Measurements from ENCODE around the gene JAG2. TPM values are rescaled to one million over a fixed set of nuclear protein-coding genes. Genes with fewer than 3 reads are reported as not detected.

JAG2 gene
- total and polyA plus RNA-seq, 2 experiments from 2014 or later: 1.5 TPM; not detected in 1

GRCh38 chr14:105156414-105157375, 11.9 kb downstream of the JAG2 start:
- Histone ChIP-seq H3F3A (ENCODE audit: insufficient read depth) (no peaks in the 10 kb centered on the region), H2AFZ (no peak overlapping the region), H3K4me3 (no peak overlapping the region), H3K9me2 (ENCODE audit: insufficient read depth) (no peaks in the 10 kb centered on the region), H3K36me3 (ENCODE audit: low read depth) (no peaks in the 10 kb centered on the region), H3K9ac (no peak overlapping the region), H3K79me2 (ENCODE audit: insufficient read depth) (no peaks in the 10 kb centered on the region), H3K9me3 (ENCODE audit: low read depth) (no peaks in the 10 kb centered on the region), H3K4me2 (ENCODE audit: unreplicated experiment) (no peak overlapping the region), H3K27me3 (replicated peaks; ENCODE audit: insufficient read depth) (no peaks in the 10 kb centered on the region), H3K27ac (no peak overlapping the region), H4K20me1 (ENCODE audit: insufficient read depth) (no peaks in the 10 kb centered on the region), H3K4me1 (ENCODE audit: insufficient read depth) (no peaks in the 10 kb centered on the region)
- TF ChIP-seq EZH2 (IDR thresholded peaks at IDR 0.05; ENCODE audit: insufficient read depth, poor library complexity, severe bottlenecking): no peak
- TF ChIP-seq EZH2phosphoT487 (IDR thresholded peaks at IDR 0.05; ENCODE audit: insufficient read depth, low read depth): no peak
- no peak for DNase-seq
- in situ Hi-C loops (cut with MboI): no loop called here
- 47 to 53% methylated on average over 30 to 31 of the region's 31 CpGs for WGBS, 2 experiments (ENCODE audit: low coverage in 1 of 2, low lambda C conversion rate in 2 of 2, missing lambda C conversion rate in 2 of 2)

- Histone ChIP-seq H3K4me1 (ENCODE audit: insufficient read depth) (no peaks in the 10 kb centered on the region), H3K36me3 (ENCODE audit: low read depth) (no peaks in the 10 kb centered on the region), H3K9me2 (ENCODE audit: insufficient read depth) (no peaks in the 10 kb centered on the region), H3K4me2 (ENCODE audit: unreplicated experiment) (no peak overlapping the region), H3K27me3 (replicated peaks; ENCODE audit: insufficient read depth) (no peaks in the 10 kb centered on the region), H4K20me1 (ENCODE audit: insufficient read depth) (no peaks in the 10 kb centered on the region), H3K79me2 (ENCODE audit: insufficient read depth) (no peaks in the 10 kb centered on the region), H3K4me3 (no peak overlapping the region), H3K9ac (no peak overlapping the region), H3K9me3 (ENCODE audit: low read depth) (no peaks in the 10 kb centered on the region), H3K27ac (no peak overlapping the region), H2AFZ (no peak overlapping the region), H3F3A (ENCODE audit: insufficient read depth) (no peaks in the 10 kb centered on the region)
- in situ Hi-C loops (cut with MboI): no loop called here
- WGBS, 2 experiments (ENCODE audit: low coverage in 1 of 2, low lambda C conversion rate in 2 of 2, missing lambda C conversion rate in 2 of 2): 46 to 47% methylated on average over 37 to 47 of the region's 48 CpGs
- DNase-seq: no peak
- TF ChIP-seq EZH2 (IDR thresholded peaks at IDR 0.05; ENCODE audit: insufficient read depth, poor library complexity, severe bottlenecking) (no peak), EZH2phosphoT487 (IDR thresholded peaks at IDR 0.05; ENCODE audit: insufficient read depth, low read depth) (no peak)
Measured at GRCh38 chr14:105155681-105156413, 12.7 kb downstream of the JAG2 start.

- no peaks in the 10 kb centered on the region for H3F3A ChIP-seq (ENCODE audit: insufficient read depth)
- H3K79me2 ChIP-seq (ENCODE audit: insufficient read depth): no peaks in the 10 kb centered on the region
- H3K27ac ChIP-seq: no peak overlapping the region
- H3K4me3 ChIP-seq: no peak overlapping the region
- no peak overlapping the region for H3K4me2 ChIP-seq (ENCODE audit: unreplicated experiment)
- no peaks in the 10 kb centered on the region for H3K27me3 ChIP-seq (replicated peaks; ENCODE audit: insufficient read depth)
- in situ Hi-C loops (cut with MboI): no loop called here
- 50 to 51% methylated on average over 21 to 22 of the region's 24 CpGs for WGBS, 2 experiments (ENCODE audit: low coverage in 1 of 2, low lambda C conversion rate in 2 of 2, missing lambda C conversion rate in 2 of 2)
- no peak overlapping the region for H3K9ac ChIP-seq
- no peaks in the 10 kb centered on the region for H3K4me1 ChIP-seq (ENCODE audit: insufficient read depth)
- DNase-seq: no peak
- no peaks in the 10 kb centered on the region for H3K9me3 ChIP-seq (ENCODE audit: low read depth)
- H2AFZ ChIP-seq: no peak overlapping the region
- H4K20me1 ChIP-seq (ENCODE audit: insufficient read depth): no peaks in the 10 kb centered on the region
- H3K36me3 ChIP-seq (ENCODE audit: low read depth): no peaks in the 10 kb centered on the region
- H3K9me2 ChIP-seq (ENCODE audit: insufficient read depth): no peaks in the 10 kb centered on the region
- TF ChIP-seq EZH2 (IDR thresholded peaks at IDR 0.05; ENCODE audit: insufficient read depth, poor library complexity, severe bottlenecking) (no peak), EZH2phosphoT487 (IDR thresholded peaks at IDR 0.05; ENCODE audit: insufficient read depth, low read depth) (no peak)
Measured at GRCh38 chr14:105155071-105155651, 13.4 kb downstream of the JAG2 start.

GRCh38 chr14:105154476-105154871, 14.1 kb downstream of the JAG2 start:
- Histone ChIP-seq H3K9ac (no peak overlapping the region), H3K4me2 (ENCODE audit: unreplicated experiment) (no peak overlapping the region), H3K27me3 (replicated peaks; ENCODE audit: insufficient read depth) (no peaks in the 10 kb centered on the region), H3F3A (ENCODE audit: insufficient read depth) (no peaks in the 10 kb centered on the region), H2AFZ (no peak overlapping the region), H3K4me1 (ENCODE audit: insufficient read depth) (no peaks in the 10 kb centered on the region), H3K9me3 (ENCODE audit: low read depth) (no peaks in the 10 kb centered on the region), H3K27ac (no peak overlapping the region), H3K4me3 (no peak overlapping the region), H3K79me2 (ENCODE audit: insufficient read depth) (no peaks in the 10 kb centered on the region), H3K9me2 (ENCODE audit: insufficient read depth) (no peaks in the 10 kb centered on the region), H4K20me1 (ENCODE audit: insufficient read depth) (no peaks in the 10 kb centered on the region), H3K36me3 (ENCODE audit: low read depth) (no peaks in the 10 kb centered on the region)
- in situ Hi-C loops (cut with MboI): no loop called here
- peak; percentile 30 for DNase-seq
- TF ChIP-seq EZH2 (IDR thresholded peaks at IDR 0.05; ENCODE audit: insufficient read depth, poor library complexity, severe bottlenecking) (no peak), EZH2phosphoT487 (IDR thresholded peaks at IDR 0.05; ENCODE audit: insufficient read depth, low read depth) (no peak)
- 12 to 16% methylated on average over 12 of the region's 12 CpGs for WGBS, 2 experiments (ENCODE audit: low coverage in 1 of 2, low lambda C conversion rate in 2 of 2, missing lambda C conversion rate in 2 of 2)

Measured in GM23248 (cell line).